CD4-positive, alpha-beta T cell treated with Interleukin-4 for 4 hours (primary cell): ENCODE results near the gene KCTD16.

Experiments
- DNase-seq: peaks from one replicate; pipeline ENCODE4 v3.0.0-alpha.2; 2020

Gene KCTD16

GRCh38 chr5:144295284-144295683, 124.6 kb downstream of the KCTD16 start:
- DNase-seq: no peak

- DNase-seq: no peak
Measured at GRCh38 chr5:144297081-144297480, 126.4 kb downstream of the KCTD16 start.

GRCh38 chr5:144298658-144299057, 128.0 kb downstream of the KCTD16 start:
- no peak for DNase-seq

- DNase-seq: no peak
Measured at GRCh38 chr5:144304688-144305087, 134.0 kb downstream of the KCTD16 start.

GRCh38 chr5:144307736-144308135, 137.1 kb downstream of the KCTD16 start:
- no peak for DNase-seq

- no peak for DNase-seq
Measured at GRCh38 chr5:144308174-144308573, 137.5 kb downstream of the KCTD16 start.

GRCh38 chr5:144308906-144309670, 138.4 kb downstream of the KCTD16 start:
- no peak for DNase-seq

- DNase-seq: no peak
Measured at GRCh38 chr5:144310621-144311020, 139.9 kb downstream of the KCTD16 start.

GRCh38 chr5:144313147-144313726, 142.6 kb downstream of the KCTD16 start:
- no peak for DNase-seq

GRCh38 chr5:144315026-144315425, 144.4 kb downstream of the KCTD16 start:
- no peak for DNase-seq

- no peak for DNase-seq
Measured at GRCh38 chr5:144315994-144316634, 145.4 kb downstream of the KCTD16 start.

- DNase-seq: no peak
Measured at GRCh38 chr5:144318011-144318410, 147.3 kb downstream of the KCTD16 start.

GRCh38 chr5:144318460-144318859, 147.8 kb downstream of the KCTD16 start:
- no peak for DNase-seq

- no peak for DNase-seq
Measured at GRCh38 chr5:144323181-144323580, 152.5 kb downstream of the KCTD16 start.

- no peak for DNase-seq
Measured at GRCh38 chr5:144325532-144325931, 154.9 kb downstream of the KCTD16 start.

GRCh38 chr5:144328494-144328893, 157.8 kb downstream of the KCTD16 start:
- no peak for DNase-seq

GRCh38 chr5:144328980-144329379, 158.3 kb downstream of the KCTD16 start:
- DNase-seq: no peak

GRCh38 chr5:144329681-144330080, 159.0 kb downstream of the KCTD16 start:
- DNase-seq: no peak

GRCh38 chr5:144331361-144331760, 160.7 kb downstream of the KCTD16 start:
- DNase-seq: no peak

- no peak for DNase-seq
Measured at GRCh38 chr5:144332265-144332664, 161.6 kb downstream of the KCTD16 start.

- no peak for DNase-seq
Measured at GRCh38 chr5:144333336-144333920, 162.8 kb downstream of the KCTD16 start.

GRCh38 chr5:144335561-144335960, 164.9 kb downstream of the KCTD16 start:
- no peak for DNase-seq

- no peak for DNase-seq
Measured at GRCh38 chr5:144336191-144336961, 165.7 kb downstream of the KCTD16 start.
